KOPT-K1 (cell line): ENCODE results near the gene KRT71.
"Not testable (repeated sequence)": the region's sequence is repeated elsewhere in the genome, so short reads cannot be mapped to it uniquely, and the experiment has no call there.

Experiments used
- H3K27ac ChIP-seq: fragments of 200-600 bp; sonication (generic); 2 replicates; pipeline ENCODE4 v1.5.1; 2016; ENCODE audit warnings: antibody characterized with exemption, mild to moderate bottlenecking, low read depth, low read length; ENCODE audit not compliant: poor library complexity, severe bottlenecking
- H3K36me3 ChIP-seq: fragments of 200-600 bp; sonication (generic); 2 replicates; pipeline ENCODE4 v1.5.1; 2017; ENCODE audit warnings: antibody characterized with exemption, mild to moderate bottlenecking, low read length, moderate library complexity; ENCODE audit not compliant: insufficient read depth
- H3K9me3 ChIP-seq: fragments of 200-600 bp; sonication (generic); 2 replicates; pipeline ENCODE4 v1.5.1; 2017; ENCODE audit warnings: antibody characterized with exemption, low read length, mild to moderate bottlenecking; ENCODE audit not compliant: insufficient read depth, poor library complexity, severe bottlenecking

KRT71 gene

GRCh38 chr12:52514471-52515318, 38.2 kb downstream of the KRT71 start:
- Histone ChIP-seq H3K27ac (no peak overlapping the region), H3K9me3 (peaks cover 15% of the 10 kb centered on the region), H3K36me3 (no peaks in the 10 kb centered on the region)

- no peak overlapping the region for H3K27ac ChIP-seq
- peaks cover 15% of the 10 kb centered on the region for H3K9me3 ChIP-seq
- H3K36me3 ChIP-seq = no peaks in the 10 kb centered on the region
Observed at GRCh38 chr12:52513736-52514135, 39.2 kb downstream of the KRT71 start.

GRCh38 chr12:52508211-52508610, 44.7 kb downstream of the KRT71 start:
- Histone ChIP-seq H3K36me3 (no peaks in the 10 kb centered on the region), H3K9me3 (peaks cover 19% of the 10 kb centered on the region)

GRCh38 chr12:52506858-52507715, 45.9 kb downstream of the KRT71 start:
- H3K36me3 ChIP-seq = no peaks in the 10 kb centered on the region
- peaks cover 26% of the 10 kb centered on the region for H3K9me3 ChIP-seq
- H3K27ac ChIP-seq = no peak overlapping the region

More at GRCh38 chr12:52508211-52508610, 44.7 kb downstream of the KRT71 start:
- H3K27ac ChIP-seq = no peak overlapping the region

- Histone ChIP-seq H3K27ac (no peak overlapping the region), H3K9me3 (peaks cover 11% of the 10 kb centered on the region), H3K36me3 (no peaks in the 10 kb centered on the region)
Observed at GRCh38 chr12:52502877-52503276, 50.1 kb downstream of the KRT71 start.

- peaks cover 11% of the 10 kb centered on the region for H3K9me3 ChIP-seq
- no peaks in the 10 kb centered on the region for H3K36me3 ChIP-seq
- H3K27ac ChIP-seq = no peak overlapping the region
Observed at GRCh38 chr12:52501490-52501889, 51.5 kb downstream of the KRT71 start.

GRCh38 chr12:52500574-52500973, 52.4 kb downstream of the KRT71 start:
- H3K27ac ChIP-seq, H3K9me3 ChIP-seq, H3K36me3 ChIP-seq: not testable (repeated sequence)

- Histone ChIP-seq H3K27ac (no peak overlapping the region), H3K9me3 (peaks cover 7% of the 10 kb centered on the region), H3K36me3 (no peaks in the 10 kb centered on the region)
Observed at GRCh38 chr12:52499806-52500560, 53.0 kb downstream of the KRT71 start.

GRCh38 chr12:52498946-52499345, 54.0 kb downstream of the KRT71 start:
- no peaks in the 10 kb centered on the region for H3K36me3 ChIP-seq
- H3K27ac ChIP-seq = no peak overlapping the region
- H3K9me3 ChIP-seq = peaks cover 7% of the 10 kb centered on the region

- H3K27ac ChIP-seq = no peak overlapping the region
- H3K36me3 ChIP-seq = no peaks in the 10 kb centered on the region
- H3K9me3 ChIP-seq = peaks cover 4% of the 10 kb centered on the region
Observed at GRCh38 chr12:52497975-52498374, 55.0 kb downstream of the KRT71 start.

- no peaks in the 10 kb centered on the region for H3K36me3 ChIP-seq
- no peak overlapping the region for H3K27ac ChIP-seq
Observed at GRCh38 chr12:52496590-52497071, 56.3 kb downstream of the KRT71 start.

GRCh38 chr12:52496054-52496453, 56.9 kb downstream of the KRT71 start:
- Histone ChIP-seq H3K27ac (no peak overlapping the region), H3K36me3 (no peaks in the 10 kb centered on the region), H3K9me3 (no peaks in the 10 kb centered on the region)

More at GRCh38 chr12:52496590-52497071, 56.3 kb downstream of the KRT71 start:
- H3K9me3 ChIP-seq = no peaks in the 10 kb centered on the region

GRCh38 chr12:52495389-52495788, 57.6 kb downstream of the KRT71 start:
- Histone ChIP-seq H3K36me3 (no peaks in the 10 kb centered on the region), H3K9me3 (no peaks in the 10 kb centered on the region), H3K27ac (no peak overlapping the region)

- no peaks in the 10 kb centered on the region for H3K9me3 ChIP-seq
- no peaks in the 10 kb centered on the region for H3K36me3 ChIP-seq
- no peak overlapping the region for H3K27ac ChIP-seq
Observed at GRCh38 chr12:52494518-52494917, 58.4 kb downstream of the KRT71 start.

GRCh38 chr12:52494100-52494499, 58.8 kb downstream of the KRT71 start:
- no peaks in the 10 kb centered on the region for H3K9me3 ChIP-seq
- no peaks in the 10 kb centered on the region for H3K36me3 ChIP-seq
- H3K27ac ChIP-seq = no peak overlapping the region
